WERI-Rb-1 (cell line): ENCODE data around the gene MSH6.

Source experiments
- DNase-seq: peaks from one replicate; pipeline ENCODE4 v3.0.0-alpha.2; 2020
- H3K27ac ChIP-seq: fragments of 250-450 bp; sonication (Bioruptor Pico); 2 replicates; pipeline ENCODE4 v1.5.1; 2020; ENCODE audit warnings: mild to moderate bottlenecking, moderate library complexity
- H3K27me3 ChIP-seq: fragments of 250-450 bp; sonication (Bioruptor Pico); 2 replicates; pipeline ENCODE4 v1.5.1; 2021; ENCODE audit warnings: mild to moderate bottlenecking, low read depth, moderate library complexity; ENCODE audit not compliant: insufficient read depth, severe bottlenecking
- H3K36me3 ChIP-seq: fragments of 250-450 bp; sonication (Bioruptor Pico); 2 replicates; pipeline ENCODE4 v1.5.1; 2020; ENCODE audit warnings: mild to moderate bottlenecking, moderate library complexity
- H3K4me3 ChIP-seq: 2 replicates; pipeline ENCODE4 v1.5.1; 2011; ENCODE audit warnings: low read depth, mild to moderate bottlenecking, control low read depth, low read length
- H3K9me3 ChIP-seq: fragments of 250-450 bp; sonication (Bioruptor Pico); 2 replicates; pipeline ENCODE4 v1.5.1; 2021; ENCODE audit warnings: mild to moderate bottlenecking, moderate library complexity; ENCODE audit not compliant: severe bottlenecking
- CTCF ChIP-seq: IDR thresholded peaks from 2 replicates; pipeline ENCODE4 v1.5.1; 2011; ENCODE audit warnings: low read depth, mild to moderate bottlenecking, control low read depth, inconsistent platforms, low read length

MSH6 gene

GRCh38 chr2:47810850-47811249 is 27.9 kb downstream of the MSH6 start:
- DNase-seq = no peak
- no peaks in the 10 kb centered on the region for H3K9me3 ChIP-seq
- H3K4me3 ChIP-seq = no peak overlapping the region
- no peak for TF ChIP-seq CTCF
- no peak overlapping the region for H3K27ac ChIP-seq
- no peaks in the 10 kb centered on the region for H3K27me3 ChIP-seq
- H3K36me3 ChIP-seq = peaks cover 86% of the 10 kb centered on the region

- Histone ChIP-seq H3K4me3 (no peak overlapping the region), H3K36me3 (peaks cover 86% of the 10 kb centered on the region), H3K9me3 (no peaks in the 10 kb centered on the region), H3K27me3 (no peaks in the 10 kb centered on the region), H3K27ac (no peak overlapping the region)
- TF ChIP-seq CTCF = no peak
- no peak for DNase-seq
Observed at GRCh38 chr2:47811668-47812067, 28.7 kb downstream of the MSH6 start.

- TF ChIP-seq CTCF = no peak
- H3K27ac ChIP-seq = no peak overlapping the region
- H3K27me3 ChIP-seq = no peaks in the 10 kb centered on the region
- no peak for DNase-seq
- no peak overlapping the region for H3K4me3 ChIP-seq
- no peaks in the 10 kb centered on the region for H3K9me3 ChIP-seq
- peaks cover 88% of the 10 kb centered on the region for H3K36me3 ChIP-seq
Observed at GRCh38 chr2:47815764-47816163, 32.8 kb downstream of the MSH6 start.

- Histone ChIP-seq H3K4me3 (no peak overlapping the region), H3K9me3 (no peaks in the 10 kb centered on the region), H3K27ac (no peak overlapping the region), H3K36me3 (peaks cover 94% of the 10 kb centered on the region), H3K27me3 (no peaks in the 10 kb centered on the region)
- no peak for DNase-seq
- no peak for TF ChIP-seq CTCF
Observed at GRCh38 chr2:47818777-47819176, 35.8 kb downstream of the MSH6 start.

- no peak for DNase-seq
- no peak overlapping the region for H3K4me3 ChIP-seq
- H3K9me3 ChIP-seq = no peaks in the 10 kb centered on the region
- H3K27ac ChIP-seq = no peak overlapping the region
- no peak for TF ChIP-seq CTCF
- H3K27me3 ChIP-seq = no peaks in the 10 kb centered on the region
- peaks cover 90% of the 10 kb centered on the region for H3K36me3 ChIP-seq
Observed at GRCh38 chr2:47819834-47820233, 36.9 kb downstream of the MSH6 start.

- TF ChIP-seq CTCF = no peak
- peaks cover 84% of the 10 kb centered on the region for H3K36me3 ChIP-seq
- no peaks in the 10 kb centered on the region for H3K27me3 ChIP-seq
- H3K9me3 ChIP-seq = no peaks in the 10 kb centered on the region
- no peak overlapping the region for H3K27ac ChIP-seq
- H3K4me3 ChIP-seq = no peak overlapping the region
- no peak for DNase-seq
Observed at GRCh38 chr2:47822518-47822917, 39.6 kb downstream of the MSH6 start.
